GM23338 (cell line): ENCODE data around the gene EIF3A. TPM values are rescaled to one million over a fixed set of nuclear protein-coding genes. Genes with fewer than 3 reads are reported as not detected.

Experiments
- ATAC-seq: fragments of 200-7000 bp; cut with Tn5 transposase; 3 replicates; pipeline ENCODE4 v1.9.1; 2020
- DNase-seq: peaks from one replicate; pipeline ENCODE4 v3.0.0-alpha.2; 2015; ENCODE audit warnings: low spot score
- H2AFZ ChIP-seq: fragments of 200-600 bp; sonication (generic); 2 replicates; pipeline ENCODE4 v1.8.0; 2016; ENCODE audit warnings: antibody characterized with exemption, mild to moderate bottlenecking, moderate library complexity
- H3F3A ChIP-seq: fragments of 200-600 bp; sonication (generic); replicated peaks from 2 replicates; pipeline ENCODE4 v1.8.0; 2017; ENCODE audit warnings: antibody characterized with exemption, mixed run types, low read depth
- H3K27ac ChIP-seq: fragments of 200-600 bp; sonication (generic); 2 replicates; pipeline ENCODE4 v1.6.1; 2016; ENCODE audit warnings: low read depth
- H3K27me3 ChIP-seq: fragments of 200-600 bp; sonication (generic); 2 replicates; pipeline ENCODE4 v1.8.0; 2016; ENCODE audit warnings: mild to moderate bottlenecking, mixed run types, moderate library complexity; ENCODE audit not compliant: insufficient read depth
- H3K36me3 ChIP-seq: fragments of 200-600 bp; sonication (generic); 2 replicates; pipeline ENCODE4 v1.8.0; 2016; ENCODE audit warnings: mild to moderate bottlenecking; ENCODE audit not compliant: insufficient read depth
- H3K4me1 ChIP-seq: fragments of 200-600 bp; sonication (generic); 2 replicates; pipeline ENCODE4 v1.8.0; 2016; ENCODE audit warnings: mild to moderate bottlenecking, moderate library complexity; ENCODE audit not compliant: insufficient read depth
- H3K4me2 ChIP-seq: fragments of 200-600 bp; sonication (generic); 2 replicates; pipeline ENCODE4 v1.7.1; 2017; ENCODE audit warnings: mixed run types
- H3K4me3 ChIP-seq: fragments of 200-600 bp; sonication (generic); 2 replicates; pipeline ENCODE4 v1.6.1; 2016; ENCODE audit warnings: mixed run types
- H3K79me2 ChIP-seq: fragments of 200-600 bp; sonication (generic); replicated peaks from 2 replicates; pipeline ENCODE4 v1.8.0; 2017; ENCODE audit warnings: mild to moderate bottlenecking; ENCODE audit not compliant: insufficient read depth
- H3K9me2 ChIP-seq: fragments of 200-600 bp; sonication (generic); 2 replicates; pipeline ENCODE4 v1.8.0; 2017; ENCODE audit not compliant: insufficient read depth
- H4K20me1 ChIP-seq: fragments of 200-600 bp; sonication (generic); replicated peaks from 2 replicates; pipeline ENCODE4 v1.8.0; 2017; ENCODE audit warnings: mild to moderate bottlenecking; ENCODE audit not compliant: insufficient read depth
- H3K27ac Mint-ChIP-seq: 2 replicates; pipeline ENCODE4 v1.8.0; 2020; ENCODE audit warnings: inconsistent platforms, mild to moderate bottlenecking, moderate library complexity, mixed read lengths
- H3K27me3 Mint-ChIP-seq: 3 replicates; pipeline ENCODE4 v1.8.0; 2022; ENCODE audit warnings: low read depth, mild to moderate bottlenecking, moderate library complexity, mixed read lengths, inconsistent platforms; ENCODE audit not compliant: insufficient read depth, poor library complexity
- H3K36me3 Mint-ChIP-seq: 3 replicates; pipeline ENCODE4 v1.8.0; 2021; ENCODE audit warnings: low read depth, mild to moderate bottlenecking, inconsistent platforms, moderate library complexity, mixed read lengths
- H3K4me1 Mint-ChIP-seq: 3 replicates; pipeline ENCODE4 v1.8.0; 2020; ENCODE audit warnings: mild to moderate bottlenecking, inconsistent platforms, mixed read lengths
- H3K4me3 Mint-ChIP-seq: 3 replicates; pipeline ENCODE4 v1.8.0; 2021; ENCODE audit warnings: moderate library complexity, mild to moderate bottlenecking, inconsistent platforms, mixed read lengths
- H3K9me3 Mint-ChIP-seq: 3 replicates; pipeline ENCODE4 v1.8.0; 2020; ENCODE audit warnings: moderate library complexity, mild to moderate bottlenecking, inconsistent platforms, mixed read lengths
- EZH2 ChIP-seq: fragments of 200-600 bp; sonication (generic); IDR thresholded peaks from one replicate; pipeline ENCODE4 v1.8.0; 2017; ENCODE audit warnings: antibody characterized with exemption, mild to moderate bottlenecking, low read depth; ENCODE audit not compliant: unreplicated experiment
- EZH2phosphoT487 ChIP-seq: fragments of 200-600 bp; sonication (generic); IDR thresholded peaks from one replicate; pipeline ENCODE4 v1.8.1; 2018; ENCODE audit warnings: antibody characterized with exemption; ENCODE audit not compliant: unreplicated experiment
- JUNB ChIP-seq: IDR thresholded peaks from one replicate; pipeline ENCODE4 v1.6.1; 2016; ENCODE audit warnings: antibody characterized with exemption; ENCODE audit not compliant: unreplicated experiment
- NANOG ChIP-seq: IDR thresholded peaks from 2 replicates; pipeline ENCODE4 v1.6.1; 2016; ENCODE audit warnings: antibody characterized with exemption, borderline replicate concordance
- POLR2AphosphoS5 ChIP-seq: IDR thresholded peaks from 2 replicates; pipeline ENCODE4 v1.6.1; 2016; ENCODE audit warnings: antibody characterized with exemption, low read depth
- STAT1 ChIP-seq: IDR thresholded peaks from one replicate; pipeline ENCODE4 v1.6.1; 2016; ENCODE audit warnings: antibody characterized with exemption; ENCODE audit not compliant: unreplicated experiment
- ZNF114 ChIP-seq: fragments of 250-450 bp; sonication (Bioruptor Pico); IDR thresholded peaks from 2 replicates; pipeline ENCODE4 v1.5.0; 2020; ENCODE audit warnings: mild to moderate bottlenecking, moderate library complexity
- ZNF331 ChIP-seq: fragments of 250-450 bp; sonication (Bioruptor Pico); IDR thresholded peaks from 2 replicates; pipeline ENCODE4 v1.5.0; 2020; ENCODE audit warnings: low read depth, mild to moderate bottlenecking, moderate library complexity
- polyA plus RNA-seq: library from polyadenylated mRNA; unstranded; fragments of >200 nt; fragmentation: Nextera tagmentation; extraction: Ambion mirVana; gene quantifications from 2 replicates; pipeline ENCODE4 v1.2.1, GENCODE V29; 2016
- total RNA-seq: library from RNA; depleted of rRNA; stranded (reverse); fragments of >200 nt; shearing (Covaris generic); gene quantifications from 2 replicates; pipeline ENCODE4 v1.2.3, GENCODE V29; 2014
- TF ChIP-seq, protein P1 (sequence below): fragments of 250-450 bp; sonication (Bioruptor Pico); IDR thresholded peaks from 2 replicates; pipeline ENCODE4 v1.5.0; 2020; ENCODE audit warnings: mild to moderate bottlenecking, moderate library complexity
- TF ChIP-seq, protein P2 (sequence below), 2 experiments: fragments of 200-600 bp in 1 of 2; sonication (generic) in 1 of 2; conservative IDR thresholded peaks; 2 replicates each; pipeline versions ENCODE4 v1.5.1 to v1.6.1; 2016 to 2017; ENCODE audit warnings: antibody characterized with exemption in 2 of 2, low read depth in 2 of 2, mild to moderate bottlenecking in 2 of 2, moderate library complexity in 1 of 2
- TF ChIP-seq, protein P3 (sequence below): IDR thresholded peaks from 2 replicates; pipeline ENCODE4 v1.6.1; 2016; ENCODE audit warnings: antibody characterized with exemption
- TF ChIP-seq, protein P4 (sequence below): IDR thresholded peaks from one replicate; pipeline ENCODE4 v1.6.1; 2018; ENCODE audit warnings: antibody characterized with exemption; ENCODE audit not compliant: unreplicated experiment

EIF3A gene
- total and polyA plus RNA-seq, 2 experiments from 2014 or later = 152 to 170 TPM

DNA sequence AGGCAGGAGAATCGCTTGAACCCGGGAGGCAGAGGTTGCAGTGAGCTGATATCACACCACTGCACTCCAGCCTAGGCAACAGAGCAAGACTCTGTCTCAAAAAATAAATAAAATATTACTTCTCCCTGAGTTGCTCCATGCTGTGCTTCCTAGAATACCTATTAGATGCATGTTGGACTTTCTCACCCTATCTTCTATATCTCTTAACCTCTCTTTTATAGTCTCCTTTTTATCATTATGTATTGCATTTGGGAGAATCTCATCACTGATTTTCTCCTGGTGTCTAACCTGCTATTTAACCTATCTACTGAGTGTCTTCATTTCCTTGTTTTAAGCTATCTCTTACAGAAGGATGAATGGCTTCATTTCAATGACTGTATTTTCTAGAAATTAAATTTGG, 83.2 kb downstream of the EIF3A start:
- Histone ChIP-seq H3K36me3 (no peaks in the 10 kb centered on the region), H3K4me2 (no peak overlapping the region), H3K9me2 (0 out of 2 replicates have a peak, but pooled peaks cover 4% of the 10 kb centered on the region), H2AFZ (no peak overlapping the region), H3F3A (no peaks in the 10 kb centered on the region), H3K4me1 (no peaks in the 10 kb centered on the region), H3K79me2 (no peaks in the 10 kb centered on the region), H3K27me3 (no peaks in the 10 kb centered on the region), H3K4me3 (no peak overlapping the region), H4K20me1 (no peaks in the 10 kb centered on the region), H3K27ac (no peak overlapping the region)
- no peak for ATAC-seq
- Mint-ChIP-seq H3K27ac (no peak overlapping the region), H3K27me3 (peaks cover 6% of the 10 kb centered on the region), H3K4me3 (no peak overlapping the region), H3K9me3 (peaks cover 3% of the 10 kb centered on the region; the same call in 2 of the 3 replicates), H3K36me3 (no peaks in the 10 kb centered on the region), H3K4me1 (peaks cover 3% of the 10 kb centered on the region; the same call in 2 of the 3 replicates)
- no peak for TF ChIP-seq POLR2AphosphoS5
- TF ChIP-seq, protein P1, sequence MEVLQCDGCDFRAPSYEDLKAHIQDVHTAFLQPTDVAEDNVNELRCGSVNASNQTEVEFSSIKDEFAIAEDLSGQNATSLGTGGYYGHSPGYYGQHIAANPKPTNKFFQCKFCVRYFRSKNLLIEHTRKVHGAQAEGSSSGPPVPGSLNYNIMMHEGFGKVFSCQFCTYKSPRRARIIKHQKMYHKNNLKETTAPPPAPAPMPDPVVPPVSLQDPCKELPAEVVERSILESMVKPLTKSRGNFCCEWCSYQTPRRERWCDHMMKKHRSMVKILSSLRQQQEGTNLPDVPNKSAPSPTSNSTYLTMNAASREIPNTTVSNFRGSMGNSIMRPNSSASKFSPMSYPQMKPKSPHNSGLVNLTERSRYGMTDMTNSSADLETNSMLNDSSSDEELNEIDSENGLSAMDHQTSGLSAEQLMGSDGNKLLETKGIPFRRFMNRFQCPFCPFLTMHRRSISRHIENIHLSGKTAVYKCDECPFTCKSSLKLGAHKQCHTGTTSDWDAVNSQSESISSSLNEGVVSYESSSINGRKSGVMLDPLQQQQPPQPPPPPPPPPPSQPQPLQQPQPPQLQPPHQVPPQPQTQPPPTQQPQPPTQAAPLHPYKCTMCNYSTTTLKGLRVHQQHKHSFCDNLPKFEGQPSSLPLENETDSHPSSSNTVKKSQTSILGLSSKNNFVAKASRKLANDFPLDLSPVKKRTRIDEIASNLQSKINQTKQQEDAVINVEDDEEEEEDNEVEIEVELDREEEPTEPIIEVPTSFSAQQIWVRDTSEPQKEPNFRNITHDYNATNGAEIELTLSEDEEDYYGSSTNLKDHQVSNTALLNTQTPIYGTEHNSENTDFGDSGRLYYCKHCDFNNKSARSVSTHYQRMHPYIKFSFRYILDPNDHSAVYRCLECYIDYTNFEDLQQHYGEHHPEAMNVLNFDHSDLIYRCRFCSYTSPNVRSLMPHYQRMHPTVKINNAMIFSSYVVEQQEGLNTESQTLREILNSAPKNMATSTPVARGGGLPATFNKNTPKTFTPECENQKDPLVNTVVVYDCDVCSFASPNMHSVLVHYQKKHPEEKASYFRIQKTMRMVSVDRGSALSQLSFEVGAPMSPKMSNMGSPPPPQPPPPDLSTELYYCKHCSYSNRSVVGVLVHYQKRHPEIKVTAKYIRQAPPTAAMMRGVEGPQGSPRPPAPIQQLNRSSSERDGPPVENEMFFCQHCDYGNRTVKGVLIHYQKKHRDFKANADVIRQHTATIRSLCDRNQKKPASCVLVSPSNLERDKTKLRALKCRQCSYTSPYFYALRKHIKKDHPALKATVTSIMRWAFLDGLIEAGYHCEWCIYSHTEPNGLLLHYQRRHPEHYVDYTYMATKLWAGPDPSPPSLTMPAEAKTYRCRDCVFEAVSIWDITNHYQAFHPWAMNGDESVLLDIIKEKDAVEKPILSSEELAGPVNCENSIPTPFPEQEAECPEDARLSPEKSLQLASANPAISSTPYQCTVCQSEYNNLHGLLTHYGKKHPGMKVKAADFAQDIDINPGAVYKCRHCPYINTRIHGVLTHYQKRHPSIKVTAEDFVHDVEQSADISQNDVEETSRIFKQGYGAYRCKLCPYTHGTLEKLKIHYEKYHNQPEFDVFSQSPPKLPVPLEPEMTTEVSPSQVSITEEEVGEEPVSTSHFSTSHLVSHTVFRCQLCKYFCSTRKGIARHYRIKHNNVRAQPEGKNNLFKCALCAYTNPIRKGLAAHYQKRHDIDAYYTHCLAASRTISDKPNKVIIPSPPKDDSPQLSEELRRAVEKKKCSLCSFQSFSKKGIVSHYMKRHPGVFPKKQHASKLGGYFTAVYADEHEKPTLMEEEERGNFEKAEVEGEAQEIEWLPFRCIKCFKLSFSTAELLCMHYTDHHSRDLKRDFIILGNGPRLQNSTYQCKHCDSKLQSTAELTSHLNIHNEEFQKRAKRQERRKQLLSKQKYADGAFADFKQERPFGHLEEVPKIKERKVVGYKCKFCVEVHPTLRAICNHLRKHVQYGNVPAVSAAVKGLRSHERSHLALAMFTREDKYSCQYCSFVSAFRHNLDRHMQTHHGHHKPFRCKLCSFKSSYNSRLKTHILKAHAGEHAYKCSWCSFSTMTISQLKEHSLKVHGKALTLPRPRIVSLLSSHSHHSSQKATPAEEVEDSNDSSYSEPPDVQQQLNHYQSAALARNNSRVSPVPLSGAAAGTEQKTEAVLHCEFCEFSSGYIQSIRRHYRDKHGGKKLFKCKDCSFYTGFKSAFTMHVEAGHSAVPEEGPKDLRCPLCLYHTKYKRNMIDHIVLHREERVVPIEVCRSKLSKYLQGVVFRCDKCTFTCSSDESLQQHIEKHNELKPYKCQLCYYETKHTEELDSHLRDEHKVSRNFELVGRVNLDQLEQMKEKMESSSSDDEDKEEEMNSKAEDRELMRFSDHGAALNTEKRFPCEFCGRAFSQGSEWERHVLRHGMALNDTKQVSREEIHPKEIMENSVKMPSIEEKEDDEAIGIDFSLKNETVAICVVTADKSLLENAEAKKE (CRISPR knock-in tag) = no peak
- TF ChIP-seq, protein P2, sequence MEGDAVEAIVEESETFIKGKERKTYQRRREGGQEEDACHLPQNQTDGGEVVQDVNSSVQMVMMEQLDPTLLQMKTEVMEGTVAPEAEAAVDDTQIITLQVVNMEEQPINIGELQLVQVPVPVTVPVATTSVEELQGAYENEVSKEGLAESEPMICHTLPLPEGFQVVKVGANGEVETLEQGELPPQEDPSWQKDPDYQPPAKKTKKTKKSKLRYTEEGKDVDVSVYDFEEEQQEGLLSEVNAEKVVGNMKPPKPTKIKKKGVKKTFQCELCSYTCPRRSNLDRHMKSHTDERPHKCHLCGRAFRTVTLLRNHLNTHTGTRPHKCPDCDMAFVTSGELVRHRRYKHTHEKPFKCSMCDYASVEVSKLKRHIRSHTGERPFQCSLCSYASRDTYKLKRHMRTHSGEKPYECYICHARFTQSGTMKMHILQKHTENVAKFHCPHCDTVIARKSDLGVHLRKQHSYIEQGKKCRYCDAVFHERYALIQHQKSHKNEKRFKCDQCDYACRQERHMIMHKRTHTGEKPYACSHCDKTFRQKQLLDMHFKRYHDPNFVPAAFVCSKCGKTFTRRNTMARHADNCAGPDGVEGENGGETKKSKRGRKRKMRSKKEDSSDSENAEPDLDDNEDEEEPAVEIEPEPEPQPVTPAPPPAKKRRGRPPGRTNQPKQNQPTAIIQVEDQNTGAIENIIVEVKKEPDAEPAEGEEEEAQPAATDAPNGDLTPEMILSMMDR (conservative IDR thresholded peaks at IDR 0.05; ENCODE audit: low read depth in 2 of 2) = no peak
- TF ChIP-seq, protein P3, sequence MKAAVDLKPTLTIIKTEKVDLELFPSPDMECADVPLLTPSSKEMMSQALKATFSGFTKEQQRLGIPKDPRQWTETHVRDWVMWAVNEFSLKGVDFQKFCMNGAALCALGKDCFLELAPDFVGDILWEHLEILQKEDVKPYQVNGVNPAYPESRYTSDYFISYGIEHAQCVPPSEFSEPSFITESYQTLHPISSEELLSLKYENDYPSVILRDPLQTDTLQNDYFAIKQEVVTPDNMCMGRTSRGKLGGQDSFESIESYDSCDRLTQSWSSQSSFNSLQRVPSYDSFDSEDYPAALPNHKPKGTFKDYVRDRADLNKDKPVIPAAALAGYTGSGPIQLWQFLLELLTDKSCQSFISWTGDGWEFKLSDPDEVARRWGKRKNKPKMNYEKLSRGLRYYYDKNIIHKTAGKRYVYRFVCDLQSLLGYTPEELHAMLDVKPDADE = no peak
- TF ChIP-seq STAT1 = no peak
- TF ChIP-seq EZH2 = no peak
- no peak for TF ChIP-seq ZNF114 (CRISPR knock-in tag)
- no peak for TF ChIP-seq ZNF331 (CRISPR knock-in tag)
- TF ChIP-seq, protein P4, sequence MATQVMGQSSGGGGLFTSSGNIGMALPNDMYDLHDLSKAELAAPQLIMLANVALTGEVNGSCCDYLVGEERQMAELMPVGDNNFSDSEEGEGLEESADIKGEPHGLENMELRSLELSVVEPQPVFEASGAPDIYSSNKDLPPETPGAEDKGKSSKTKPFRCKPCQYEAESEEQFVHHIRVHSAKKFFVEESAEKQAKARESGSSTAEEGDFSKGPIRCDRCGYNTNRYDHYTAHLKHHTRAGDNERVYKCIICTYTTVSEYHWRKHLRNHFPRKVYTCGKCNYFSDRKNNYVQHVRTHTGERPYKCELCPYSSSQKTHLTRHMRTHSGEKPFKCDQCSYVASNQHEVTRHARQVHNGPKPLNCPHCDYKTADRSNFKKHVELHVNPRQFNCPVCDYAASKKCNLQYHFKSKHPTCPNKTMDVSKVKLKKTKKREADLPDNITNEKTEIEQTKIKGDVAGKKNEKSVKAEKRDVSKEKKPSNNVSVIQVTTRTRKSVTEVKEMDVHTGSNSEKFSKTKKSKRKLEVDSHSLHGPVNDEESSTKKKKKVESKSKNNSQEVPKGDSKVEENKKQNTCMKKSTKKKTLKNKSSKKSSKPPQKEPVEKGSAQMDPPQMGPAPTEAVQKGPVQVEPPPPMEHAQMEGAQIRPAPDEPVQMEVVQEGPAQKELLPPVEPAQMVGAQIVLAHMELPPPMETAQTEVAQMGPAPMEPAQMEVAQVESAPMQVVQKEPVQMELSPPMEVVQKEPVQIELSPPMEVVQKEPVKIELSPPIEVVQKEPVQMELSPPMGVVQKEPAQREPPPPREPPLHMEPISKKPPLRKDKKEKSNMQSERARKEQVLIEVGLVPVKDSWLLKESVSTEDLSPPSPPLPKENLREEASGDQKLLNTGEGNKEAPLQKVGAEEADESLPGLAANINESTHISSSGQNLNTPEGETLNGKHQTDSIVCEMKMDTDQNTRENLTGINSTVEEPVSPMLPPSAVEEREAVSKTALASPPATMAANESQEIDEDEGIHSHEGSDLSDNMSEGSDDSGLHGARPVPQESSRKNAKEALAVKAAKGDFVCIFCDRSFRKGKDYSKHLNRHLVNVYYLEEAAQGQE = no peak
- TF ChIP-seq JUNB = no peak
- TF ChIP-seq EZH2phosphoT487 = no peak
- no peak for TF ChIP-seq NANOG
- no peak for DNase-seq
